Activated CD4-positive, alpha-beta T cell treated with anti-CD3 and anti-CD28 coated beads, Interleukin-2, amount 10 ng/mL, durations not matched to agents 7 days and 5 days (primary cell): ENCODE data around the gene SYTL5. TPM values are rescaled to one million over a fixed set of nuclear protein-coding genes. Genes with fewer than 3 reads are reported as not detected.

Experiments
- CTCF ChIA-PET: fragments of 350-600 bp; sonication (Branson Sonifier 250); formaldehyde crosslinking; loops from one replicate; lab custom pipeline; 2021; ENCODE audit warnings: antibody characterized with exemption; lab: Charles Lee
- POLR2A ChIA-PET: fragments of 350-600 bp; sonication (Branson Sonifier 250); formaldehyde crosslinking; loops from one replicate; lab custom pipeline; 2021; ENCODE audit warnings: antibody characterized with exemption; lab: Charles Lee
- DNase-seq: peaks from one replicate; pipeline ENCODE4 v3.0.0-alpha.2; 2020
- H3K27ac Mint-ChIP-seq: one replicate; pipeline ENCODE4 v1.8.0; 2021; ENCODE audit warnings: mild to moderate bottlenecking, moderate library complexity, mixed read lengths
- H3K27me3 Mint-ChIP-seq: one replicate; pipeline ENCODE4 v1.8.0; 2021; ENCODE audit warnings: mixed read lengths
- H3K36me3 Mint-ChIP-seq: one replicate; pipeline ENCODE4 v1.8.0; 2021; ENCODE audit warnings: low read depth, mixed read lengths
- H3K4me1 Mint-ChIP-seq: one replicate; pipeline ENCODE4 v1.8.0; 2021; ENCODE audit warnings: mixed read lengths
- H3K4me3 Mint-ChIP-seq: one replicate; pipeline ENCODE4 v1.8.0; 2021; ENCODE audit warnings: mild to moderate bottlenecking, moderate library complexity, mixed read lengths
- H3K9me3 Mint-ChIP-seq: one replicate; pipeline ENCODE4 v1.8.0; 2021; ENCODE audit warnings: mixed read lengths
- total RNA-seq, 2 experiments: library from RNA; stranded (reverse); gene quantifications; one replicate each; pipeline ENCODE4 v1.2.3, GENCODE V29; 2021

Gene SYTL5
- total RNA-seq, 2 experiments from 2014 or later = not detected

DNA sequence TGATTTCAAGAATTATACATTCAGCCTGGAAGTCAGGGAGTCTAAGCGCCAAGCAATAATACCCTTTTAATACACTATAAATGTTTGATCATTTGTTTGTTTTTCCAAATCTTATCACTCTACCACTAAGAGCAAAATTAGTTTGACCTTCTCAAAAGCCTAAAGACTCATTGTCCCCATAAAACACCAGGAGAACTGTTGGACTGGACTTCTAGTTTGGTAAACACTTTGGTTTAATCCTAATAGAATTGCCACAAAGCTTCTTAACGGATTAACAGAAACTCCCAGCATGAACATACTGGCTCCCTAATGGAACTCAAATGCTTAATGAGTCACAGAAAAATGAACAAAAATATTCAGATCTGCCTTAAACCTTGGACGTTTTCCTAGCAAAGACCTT lies 34.9 kb downstream of the SYTL5 start:
- POLR2A ChIA-PET = no interaction called here
- Mint-ChIP-seq H3K27ac (no peak overlapping the region), H3K27me3 (no peaks in the 10 kb centered on the region), H3K36me3 (no peaks in the 10 kb centered on the region), H3K4me3 (no peak overlapping the region), H3K4me1 (no peaks in the 10 kb centered on the region), H3K9me3 (no peaks in the 10 kb centered on the region)
- CTCF ChIA-PET = no interaction called here
- DNase-seq = no peak

DNA sequence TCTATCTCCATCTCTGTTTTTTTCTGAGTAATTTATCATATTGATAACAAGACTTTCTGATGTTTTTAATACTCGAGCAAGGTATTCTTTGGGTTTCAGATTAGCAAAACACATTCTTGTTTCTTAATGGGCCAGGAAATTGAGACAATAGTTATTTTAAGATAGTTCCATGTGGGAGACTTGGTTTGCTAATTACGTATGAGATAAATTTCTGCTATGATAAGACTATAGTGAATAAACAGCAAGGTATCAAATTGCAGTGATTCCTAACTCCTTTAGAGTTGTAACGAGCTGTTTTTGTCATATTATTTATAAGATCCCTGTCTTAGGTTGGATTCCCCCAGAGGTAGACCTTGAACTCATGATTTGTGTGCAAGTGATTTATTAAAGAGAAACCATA lies 38.3 kb downstream of the SYTL5 start:
- H3K4me1 Mint-ChIP-seq = no peaks in the 10 kb centered on the region
- no peaks in the 10 kb centered on the region for H3K9me3 Mint-ChIP-seq
- no peaks in the 10 kb centered on the region for H3K27me3 Mint-ChIP-seq
- H3K36me3 Mint-ChIP-seq = no peaks in the 10 kb centered on the region
- no peak overlapping the region for H3K27ac Mint-ChIP-seq
- no peak for DNase-seq
- H3K4me3 Mint-ChIP-seq = no peak overlapping the region
- CTCF ChIA-PET = no interaction called here
- POLR2A ChIA-PET = no interaction called here

GRCh38 chrX:38045538-38046096 lies 39.3 kb downstream of the SYTL5 start:
- H3K4me3 Mint-ChIP-seq = no peak overlapping the region
- no peaks in the 10 kb centered on the region for H3K9me3 Mint-ChIP-seq
- no peaks in the 10 kb centered on the region for H3K27me3 Mint-ChIP-seq
- H3K27ac Mint-ChIP-seq = no peak overlapping the region
- POLR2A ChIA-PET = no interaction called here
- no peaks in the 10 kb centered on the region for H3K36me3 Mint-ChIP-seq
- CTCF ChIA-PET = no interaction called here
- no peak for DNase-seq
- no peaks in the 10 kb centered on the region for H3K4me1 Mint-ChIP-seq

DNA sequence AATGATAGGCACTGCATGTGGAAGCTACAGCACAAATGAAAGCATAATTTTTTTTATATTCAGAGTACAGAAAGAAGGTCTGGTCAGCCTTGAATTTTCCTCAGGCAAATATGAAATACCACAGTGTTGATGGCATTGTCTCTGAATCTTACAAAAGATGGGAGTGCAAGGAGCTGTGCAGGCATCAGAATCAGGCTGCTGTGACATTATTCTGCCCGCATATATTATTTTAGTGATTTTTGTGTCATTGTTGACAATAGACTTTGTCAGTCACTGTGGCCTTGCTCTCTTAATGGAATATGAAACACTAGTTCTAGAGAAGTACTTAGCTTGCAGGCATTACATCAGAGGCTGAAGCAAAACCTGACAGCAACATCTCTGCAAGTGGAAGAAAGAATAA lies 42.5 kb downstream of the SYTL5 start:
- H3K4me1 Mint-ChIP-seq = no peaks in the 10 kb centered on the region
- H3K36me3 Mint-ChIP-seq = no peaks in the 10 kb centered on the region
- H3K4me3 Mint-ChIP-seq = no peak overlapping the region
- H3K27me3 Mint-ChIP-seq = no peaks in the 10 kb centered on the region
- ChIA-PET POLR2A (no interaction called here), CTCF (no interaction called here)
- DNase-seq = no peak
- no peaks in the 10 kb centered on the region for H3K9me3 Mint-ChIP-seq
- no peak overlapping the region for H3K27ac Mint-ChIP-seq

GRCh38 chrX:38050806-38051205 lies 44.5 kb downstream of the SYTL5 start:
- Mint-ChIP-seq H3K36me3 (no peaks in the 10 kb centered on the region), H3K27me3 (no peaks in the 10 kb centered on the region), H3K9me3 (no peaks in the 10 kb centered on the region), H3K27ac (no peak overlapping the region), H3K4me1 (no peaks in the 10 kb centered on the region), H3K4me3 (no peak overlapping the region)
- ChIA-PET POLR2A (no interaction called here), CTCF (no interaction called here)
- DNase-seq = no peak

- H3K4me3 Mint-ChIP-seq = no peak overlapping the region
- H3K27ac Mint-ChIP-seq = no peak overlapping the region
- ChIA-PET POLR2A (no interaction called here), CTCF (no interaction called here)
- H3K4me1 Mint-ChIP-seq = no peaks in the 10 kb centered on the region
- no peaks in the 10 kb centered on the region for H3K27me3 Mint-ChIP-seq
- DNase-seq = no peak
- no peaks in the 10 kb centered on the region for H3K9me3 Mint-ChIP-seq
- no peaks in the 10 kb centered on the region for H3K36me3 Mint-ChIP-seq
Observed at GRCh38 chrX:38052096-38052495, 45.7 kb downstream of the SYTL5 start.

GRCh38 chrX:38055170-38055847 lies 49.0 kb downstream of the SYTL5 start:
- H3K4me3 Mint-ChIP-seq = no peak overlapping the region
- CTCF ChIA-PET = no interaction called here
- no peak overlapping the region for H3K27ac Mint-ChIP-seq
- no peak for DNase-seq
- H3K4me1 Mint-ChIP-seq = no peaks in the 10 kb centered on the region
- H3K27me3 Mint-ChIP-seq = peaks cover 1% of the 10 kb centered on the region
- no peaks in the 10 kb centered on the region for H3K36me3 Mint-ChIP-seq
- H3K9me3 Mint-ChIP-seq = no peaks in the 10 kb centered on the region
- POLR2A ChIA-PET = no interaction called here

GRCh38 chrX:38060331-38060878 lies 54.1 kb downstream of the SYTL5 start:
- ChIA-PET CTCF (no interaction called here), POLR2A (no interaction called here)
- H3K27ac Mint-ChIP-seq = no peak overlapping the region
- H3K4me1 Mint-ChIP-seq = no peaks in the 10 kb centered on the region
- H3K36me3 Mint-ChIP-seq = no peaks in the 10 kb centered on the region
- no peaks in the 10 kb centered on the region for H3K9me3 Mint-ChIP-seq
- H3K4me3 Mint-ChIP-seq = no peak overlapping the region
- peaks cover 1% of the 10 kb centered on the region for H3K27me3 Mint-ChIP-seq
- no peak for DNase-seq

DNA sequence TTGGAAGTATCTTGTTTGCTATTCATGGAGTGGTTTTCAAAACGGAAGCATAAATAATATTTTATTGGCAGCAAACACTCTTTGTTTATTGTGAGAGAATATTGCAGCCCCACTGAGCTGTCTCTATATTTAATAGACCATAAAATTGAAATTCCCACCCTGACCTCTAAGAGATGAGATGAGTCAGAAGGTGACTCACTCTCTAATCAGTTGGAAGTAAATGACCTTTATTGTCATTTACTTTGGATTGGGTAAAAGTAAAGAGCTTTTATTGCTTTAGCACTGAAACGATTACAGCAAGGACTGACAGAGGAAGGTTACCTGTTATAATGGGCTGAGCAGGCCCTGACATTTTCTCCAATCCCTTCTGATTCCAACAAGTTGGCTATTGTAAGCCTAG lies 55.0 kb downstream of the SYTL5 start:
- Mint-ChIP-seq H3K4me3 (no peak overlapping the region), H3K36me3 (no peaks in the 10 kb centered on the region), H3K4me1 (no peaks in the 10 kb centered on the region), H3K27ac (no peak overlapping the region), H3K27me3 (peaks cover 1% of the 10 kb centered on the region), H3K9me3 (no peaks in the 10 kb centered on the region)
- no peak for DNase-seq
- CTCF ChIA-PET = no interaction called here
- POLR2A ChIA-PET = no interaction called here

DNA sequence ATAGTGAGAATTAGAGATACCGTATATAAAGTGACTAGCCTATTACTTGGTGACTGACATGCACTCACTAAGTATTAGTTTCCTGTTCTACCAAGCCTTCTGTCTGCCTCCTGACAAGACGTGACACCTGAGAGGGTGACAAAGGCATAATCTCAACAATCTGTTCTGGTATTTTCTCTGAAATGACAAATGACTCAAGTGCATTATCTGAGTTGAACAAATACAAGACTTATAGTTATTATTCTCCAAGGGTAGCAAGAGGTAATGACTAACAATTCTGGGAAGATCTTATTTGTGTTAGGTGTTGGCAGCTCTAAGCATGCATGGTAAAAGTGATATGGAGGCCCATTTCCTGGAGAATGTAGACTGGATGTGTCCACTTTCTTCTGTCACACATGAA lies 60.6 kb downstream of the SYTL5 start:
- Mint-ChIP-seq H3K4me1 (no peaks in the 10 kb centered on the region), H3K27me3 (peaks cover 2% of the 10 kb centered on the region), H3K4me3 (no peak overlapping the region), H3K36me3 (no peaks in the 10 kb centered on the region), H3K27ac (no peak overlapping the region), H3K9me3 (no peaks in the 10 kb centered on the region)
- CTCF ChIA-PET = no interaction called here
- DNase-seq = no peak
- POLR2A ChIA-PET = no interaction called here

DNA sequence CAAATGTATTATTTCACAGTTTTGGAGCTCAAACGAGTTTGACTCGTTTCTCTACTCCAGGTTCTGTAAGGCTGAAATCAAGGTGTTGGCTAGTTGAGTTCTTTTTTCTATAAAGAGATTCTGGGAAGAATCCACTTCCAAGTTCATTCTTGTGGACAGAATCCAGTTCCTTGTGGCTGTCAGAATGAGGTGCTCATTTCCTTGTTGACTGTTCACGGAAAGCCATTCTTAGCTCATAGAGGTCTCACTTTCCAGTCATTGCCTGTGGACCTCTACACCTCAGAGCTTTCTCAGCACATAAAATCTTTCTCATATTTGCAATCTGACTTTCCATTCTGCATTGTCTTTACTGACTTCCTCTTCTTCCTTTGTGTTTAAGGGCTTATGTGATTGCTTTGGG lies 62.9 kb downstream of the SYTL5 start:
- no peak for DNase-seq
- no peaks in the 10 kb centered on the region for H3K4me1 Mint-ChIP-seq
- H3K27ac Mint-ChIP-seq = no peak overlapping the region
- H3K4me3 Mint-ChIP-seq = no peak overlapping the region
- H3K27me3 Mint-ChIP-seq = peaks cover 2% of the 10 kb centered on the region
- H3K36me3 Mint-ChIP-seq = no peaks in the 10 kb centered on the region
- ChIA-PET POLR2A (no interaction called here), CTCF (no interaction called here)
- no peaks in the 10 kb centered on the region for H3K9me3 Mint-ChIP-seq

DNA sequence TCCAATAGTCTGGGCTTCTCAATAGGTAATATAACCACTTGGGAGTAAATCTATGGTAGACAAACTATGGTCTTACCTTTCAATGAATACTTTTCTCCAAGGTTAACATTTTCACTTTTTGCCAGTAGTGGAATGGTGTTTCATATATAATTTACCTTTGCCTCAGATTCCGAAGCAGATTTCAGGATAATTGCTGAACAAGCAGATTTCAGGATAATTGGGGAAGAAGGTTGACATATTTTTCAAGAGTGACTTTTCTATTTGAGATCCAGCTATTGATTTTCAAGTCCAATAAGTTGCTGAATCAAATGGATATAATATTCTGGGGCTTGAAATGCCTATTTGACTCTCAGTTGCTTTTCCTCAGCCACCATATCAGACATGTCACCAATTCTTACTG lies 63.6 kb downstream of the SYTL5 start:
- H3K4me3 Mint-ChIP-seq = no peak overlapping the region
- H3K27me3 Mint-ChIP-seq = peaks cover 2% of the 10 kb centered on the region
- H3K4me1 Mint-ChIP-seq = no peaks in the 10 kb centered on the region
- ChIA-PET CTCF (no interaction called here), POLR2A (no interaction called here)
- DNase-seq = no peak
- no peaks in the 10 kb centered on the region for H3K36me3 Mint-ChIP-seq
- H3K27ac Mint-ChIP-seq = no peak overlapping the region
- H3K9me3 Mint-ChIP-seq = no peaks in the 10 kb centered on the region

- Mint-ChIP-seq H3K9me3 (no peaks in the 10 kb centered on the region), H3K27ac (no peak overlapping the region), H3K36me3 (no peaks in the 10 kb centered on the region), H3K4me3 (no peak overlapping the region), H3K4me1 (no peaks in the 10 kb centered on the region), H3K27me3 (peaks cover 3% of the 10 kb centered on the region)
- ChIA-PET CTCF (no interaction called here), POLR2A (no interaction called here)
- no peak for DNase-seq
Observed at GRCh38 chrX:38079463-38079862, 73.1 kb downstream of the SYTL5 start.

- no peak for DNase-seq
- H3K4me1 Mint-ChIP-seq = no peaks in the 10 kb centered on the region
- CTCF ChIA-PET = no interaction called here
- no peaks in the 10 kb centered on the region for H3K36me3 Mint-ChIP-seq
- no peaks in the 10 kb centered on the region for H3K9me3 Mint-ChIP-seq
- no peak overlapping the region for H3K4me3 Mint-ChIP-seq
- H3K27ac Mint-ChIP-seq = no peak overlapping the region
- POLR2A ChIA-PET = no interaction called here
- H3K27me3 Mint-ChIP-seq = peaks cover 3% of the 10 kb centered on the region
Observed at GRCh38 chrX:38080808-38081207, 74.5 kb downstream of the SYTL5 start.
